A673 (cell line): ENCODE results near the gene KHDRBS1. TPM values are rescaled to one million over a fixed set of nuclear protein-coding genes. Genes with fewer than 3 reads are reported as not detected.
A peak's percentile ranks its signal among the peaks of the same experiment; 100 is the strongest.

Experiments
- Bru-seq: library from RNA; stranded (reverse); fragments of 400-500 nt; gene quantifications from one replicate; lab custom pipeline; 2021; lab: Mats Ljungman, UMichigan
- BruChase-seq, 2 experiments: library from RNA; stranded (reverse); fragments of 400-500 nt; gene quantifications; one replicate each; lab custom pipeline; 2021; lab: Mats Ljungman, UMichigan
- BruUV-seq: library from RNA; stranded (reverse); fragments of 400-500 nt; replicated peaks from 2 replicates; lab custom pipeline; 2021; lab: Mats Ljungman, UMichigan
- CTCF ChIA-PET: fragments of 300-600 bp; sonication (Branson Sonifier 250); formaldehyde crosslinking; loops from one replicate; lab custom pipeline; 2022; ENCODE audit warnings: antibody characterized with exemption; lab: Charles Lee
- POLR2A ChIA-PET: fragments of 300-600 bp; sonication (Branson Sonifier 250); formaldehyde crosslinking; loops from one replicate; lab custom pipeline; 2022; ENCODE audit warnings: antibody characterized with exemption; ENCODE audit not compliant: low non-redundant PET; lab: Charles Lee
- DNase-seq: peaks from one replicate; pipeline ENCODE4 v3.0.0-alpha.2; 2015; ENCODE audit warnings: low spot score
- H3K27ac ChIP-seq: fragments of 200-600 bp; sonication (generic); 2 replicates; pipeline ENCODE4 v1.5.1; 2016; ENCODE audit warnings: mixed run types, low read depth, mild to moderate bottlenecking, mixed read lengths, antibody characterized with exemption, low read length; ENCODE audit not compliant: poor library complexity, severe bottlenecking
- H3K27me3 ChIP-seq: fragments of 200-600 bp; sonication (generic); replicated peaks from 2 replicates; pipeline ENCODE4 v1.6.1; 2017; ENCODE audit warnings: mixed run types, low read depth, mild to moderate bottlenecking, mixed read lengths, antibody characterized with exemption, low read length; ENCODE audit not compliant: insufficient read depth, poor library complexity
- H3K36me3 ChIP-seq: fragments of 200-600 bp; sonication (generic); 2 replicates; pipeline ENCODE4 v1.6.1; 2016; ENCODE audit warnings: mixed run types, mild to moderate bottlenecking, mixed read lengths, antibody characterized with exemption, low read length; ENCODE audit not compliant: insufficient read depth, poor library complexity, severe bottlenecking
- H3K4me1 ChIP-seq: fragments of 200-600 bp; sonication (generic); 2 replicates; pipeline ENCODE4 v1.6.1; 2017; ENCODE audit warnings: mixed run types, mild to moderate bottlenecking, mixed read lengths, antibody characterized with exemption, low read length; ENCODE audit not compliant: insufficient read depth, poor library complexity, severe bottlenecking
- H3K4me3 ChIP-seq: fragments of 200-600 bp; sonication (generic); 2 replicates; pipeline ENCODE4 v1.5.1; 2016; ENCODE audit warnings: low read depth, mixed run types, mild to moderate bottlenecking, mixed read lengths, low read length; ENCODE audit not compliant: poor library complexity, severe bottlenecking
- H3K9me3 ChIP-seq: fragments of 200-600 bp; sonication (generic); 2 replicates; pipeline ENCODE4 v1.6.1; 2016; ENCODE audit warnings: mixed run types, low read depth, mild to moderate bottlenecking, mixed read lengths, antibody characterized with exemption, low read length; ENCODE audit not compliant: poor library complexity, severe bottlenecking
- CTCF ChIP-seq: fragments of 300-800, 200-600 bp; sonication (generic); conservative IDR thresholded peaks from 2 replicates; pipeline ENCODE4 v1.5.1; 2017; ENCODE audit warnings: low read depth, mild to moderate bottlenecking, antibody characterized with exemption, low read length, moderate library complexity, mixed read lengths
- EZH2 ChIP-seq: fragments of 200-600 bp; sonication (generic); IDR thresholded peaks from 2 replicates; pipeline ENCODE4 v1.6.1; 2017; ENCODE audit warnings: borderline replicate concordance, low read depth, mild to moderate bottlenecking, mixed read lengths, antibody characterized with exemption, low read length; ENCODE audit not compliant: poor library complexity, severe bottlenecking
- intact Hi-C: fragments of 100-400 bp; cut with micrococcal nuclease; formaldehyde crosslinking; loops from one replicate; pipeline ENCODE4 v1.10.0; 2022; ENCODE audit not compliant: unreplicated experiment
- long read RNA-seq: library from polyadenylated mRNA; stranded (forward); transcript quantifications from one replicate; pipeline ENCODE4 v2.0.0, GENCODE V29; 2022
- total RNA-seq: library from RNA; stranded (reverse); gene quantifications from 2 replicates; pipeline ENCODE4 v1.2.3, GENCODE V29; 2021

KHDRBS1 gene
- 226 and 236 TPM in 2 replicates for total RNA-seq
- Bru-seq, nascent RNA, result percentile 96 among the genes with signal in this experiment
- BruChase-seq, experiment 1, labeled RNA remaining after a 2-hour chase, result percentile 94 among the genes with signal in this experiment
- BruChase-seq, experiment 2, labeled RNA remaining after a 6-hour chase, result percentile 97 among the genes with signal in this experiment
- long read RNA-seq, transcript KHDRBS1-204 (8 exons, 1,215 nt), result minor isoform, 21 of 542 reads
- long read RNA-seq, transcript KHDRBS1-202 (9 exons, 2,757 nt), result major isoform, 434 of 542 reads
- long read RNA-seq, partial matches to known transcripts, result 66 of 542 reads
- long read RNA-seq, other reads (novel, unspliced or antisense), result 20 of 542 reads

- POLR2A ChIA-PET, result interaction anchor here (0.6 kb wide), 1 partner anchor 1815 kb away, joined by 3 read pairs; no protein-coding TSS in a partner anchor
- TF ChIP-seq EZH2 (no peak), CTCF (no peak)
These were observed at the start of gene KHDRBS1 for GRCh38 chr1:32013386-32014198. TSS of gene KHDRBS1 (plus strand) at chr1:32013868. CDS start at chr1:32013996, 128 bp downstream.

GRCh38 chr1:31970873-31971272, 42.8 kb upstream of the KHDRBS1 start:
- intact Hi-C loops, result no loop called here
- Histone ChIP-seq H3K27ac (no peak overlapping the region), H3K4me3 (no peak overlapping the region), H3K36me3 (no peaks in the 10 kb centered on the region), H3K4me1 (no peaks in the 10 kb centered on the region), H3K9me3 (no peaks in the 10 kb centered on the region), H3K27me3 (no peaks in the 10 kb centered on the region)
- no peak for DNase-seq
- BruUV-seq, result no TSS peak
- TF ChIP-seq CTCF (no peak), EZH2 (no peak)
- POLR2A ChIA-PET, result no interaction called here
- CTCF ChIA-PET, result no interaction called here

More at GRCh38 chr1:32013386-32014198, at the start of gene KHDRBS1:
- Histone ChIP-seq H3K27me3 (no peaks in the 10 kb centered on the region), H3K27ac (peak within 1 kb of the TSS; percentile 100), H3K4me3 (peak within 1 kb of the TSS; percentile 100), H3K4me1 (peaks cover 24% of the 10 kb centered on the region), H3K9me3 (no peaks in the 10 kb centered on the region), H3K36me3 (peaks cover 7% of the 10 kb centered on the region)
- CTCF ChIA-PET, result interaction anchor here (0.6 to 0.9 kb wide), 3 partner anchors 10 to 1281 kb away, joined by 3 to 12 read pairs (median 3); no protein-coding TSS in a partner anchor
- BruUV-seq, result no TSS peak
- peak; percentile 100 for DNase-seq
- intact Hi-C loops, result no loop called here

GRCh38 chr1:31976401-31976800, 37.3 kb upstream of the KHDRBS1 start:
- Histone ChIP-seq H3K4me1 (peaks cover 7% of the 10 kb centered on the region), H3K27me3 (no peaks in the 10 kb centered on the region), H3K36me3 (no peaks in the 10 kb centered on the region), H3K27ac (no peak overlapping the region), H3K9me3 (no peaks in the 10 kb centered on the region), H3K4me3 (no peak overlapping the region)
- TF ChIP-seq CTCF (no peak), EZH2 (no peak)
- DNase-seq, result no peak
- ChIA-PET POLR2A (no interaction called here), CTCF (no interaction called here)
- intact Hi-C loops, result no loop called here
- no TSS peak for BruUV-seq
